Keratinocyte (primary cell): Measurements from ENCODE around the gene DENND11.

Experiments
- EZH2 ChIP-seq: IDR thresholded peaks from one replicate; pipeline ENCODE4 v1.6.1; 2012; ENCODE audit warnings: inconsistent platforms, mild to moderate bottlenecking, low read length, moderate library complexity
- TF ChIP-seq, protein P1 (sequence below), 3 experiments: IDR thresholded peaks in 1 of 3; conservative IDR thresholded peaks in 1 of 3; optimal IDR thresholded peaks in 1 of 3; 2 replicates in 2 of 3; 3 replicates in 1 of 3; pipeline versions ENCODE3 to v1.5.1; 2011; ENCODE audit warnings: low read length in 3 of 3, mild to moderate bottlenecking in 3 of 3, moderate library complexity in 2 of 3, control low read depth in 1 of 3, inconsistent platforms in 1 of 3; ENCODE audit not compliant: insufficient read depth in 2 of 3; ENCODE audit errors: extremely low read depth in 1 of 3

DNA sequence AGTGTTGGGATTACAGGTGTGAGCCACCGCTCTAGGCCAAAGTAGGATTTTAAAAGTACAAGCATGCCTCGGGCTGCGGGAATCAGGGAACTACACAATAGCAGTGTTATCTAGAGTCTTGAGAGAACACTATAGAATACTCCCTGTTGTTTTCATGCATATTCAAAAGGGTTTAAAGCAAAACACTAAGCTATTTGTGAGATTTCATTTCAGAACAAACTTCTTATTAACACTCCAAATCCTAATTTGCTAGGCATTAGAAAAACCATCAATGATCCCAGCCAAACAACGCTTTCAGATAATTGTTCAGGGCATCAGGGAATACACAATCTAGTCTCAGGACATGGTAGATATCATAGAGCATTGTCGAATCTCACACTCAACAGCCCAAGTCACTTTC, 13.9 kb downstream of the DENND11 start:
- TF ChIP-seq EZH2 = no peak
- TF ChIP-seq, protein P1, sequence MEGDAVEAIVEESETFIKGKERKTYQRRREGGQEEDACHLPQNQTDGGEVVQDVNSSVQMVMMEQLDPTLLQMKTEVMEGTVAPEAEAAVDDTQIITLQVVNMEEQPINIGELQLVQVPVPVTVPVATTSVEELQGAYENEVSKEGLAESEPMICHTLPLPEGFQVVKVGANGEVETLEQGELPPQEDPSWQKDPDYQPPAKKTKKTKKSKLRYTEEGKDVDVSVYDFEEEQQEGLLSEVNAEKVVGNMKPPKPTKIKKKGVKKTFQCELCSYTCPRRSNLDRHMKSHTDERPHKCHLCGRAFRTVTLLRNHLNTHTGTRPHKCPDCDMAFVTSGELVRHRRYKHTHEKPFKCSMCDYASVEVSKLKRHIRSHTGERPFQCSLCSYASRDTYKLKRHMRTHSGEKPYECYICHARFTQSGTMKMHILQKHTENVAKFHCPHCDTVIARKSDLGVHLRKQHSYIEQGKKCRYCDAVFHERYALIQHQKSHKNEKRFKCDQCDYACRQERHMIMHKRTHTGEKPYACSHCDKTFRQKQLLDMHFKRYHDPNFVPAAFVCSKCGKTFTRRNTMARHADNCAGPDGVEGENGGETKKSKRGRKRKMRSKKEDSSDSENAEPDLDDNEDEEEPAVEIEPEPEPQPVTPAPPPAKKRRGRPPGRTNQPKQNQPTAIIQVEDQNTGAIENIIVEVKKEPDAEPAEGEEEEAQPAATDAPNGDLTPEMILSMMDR (optimal IDR thresholded peaks at IDR 0.05 in 1 of 3, IDR thresholded peaks at IDR 0.05 in 1 of 3, conservative IDR thresholded peaks at IDR 0.05 in 1 of 3; ENCODE audit: extremely low read depth in 1 of 3, insufficient read depth in 2 of 3, low read length in 3 of 3) = no peak
